HEK293 (cell line): ENCODE results near the gene LRRC49.

Source experiments
- CTCF ChIA-PET: fragments of 350-600 bp; formaldehyde crosslinking; extraction: SDS; loops from one replicate; lab custom pipeline; 2021; ENCODE audit warnings: antibody characterized with exemption; lab: Yijun Ruan, JAX
- POLR2A ChIA-PET: fragments of 300-600 bp; formaldehyde crosslinking; extraction: SDS; loops from one replicate; lab custom pipeline; 2020; ENCODE audit warnings: antibody characterized with exemption, inconsistent platforms; lab: Yijun Ruan, JAX
- H3K27ac ChIP-seq: fragments of 200-500 bp; sonication (Bioruptor generic); 2 replicates; pipeline ENCODE4 v1.5.1; 2014; ENCODE audit warnings: low read depth, low read length, control low read depth, inconsistent platforms; ENCODE audit errors: extremely low read depth
- H3K36me3 ChIP-seq, 2 experiments: fragments of 200-500 bp in 1 of 2; sonication (Bioruptor generic) in 1 of 2; 1 replicate in 1 of 2; 2 replicates in 1 of 2; pipeline ENCODE4 v1.5.1; 2014 to 2017; ENCODE audit warnings: inconsistent platforms in 2 of 2, low read length in 2 of 2; ENCODE audit not compliant: control insufficient read depth in 2 of 2, insufficient read depth in 1 of 2
- H3K4me1 ChIP-seq: fragments of 200-500 bp; sonication (Bioruptor generic); 2 replicates; pipeline ENCODE4 v1.5.1; 2014; ENCODE audit warnings: mild to moderate bottlenecking, low read length, inconsistent platforms; ENCODE audit not compliant: control insufficient read depth, insufficient read depth
- H3K4me3 ChIP-seq: 2 replicates; pipeline ENCODE4 v1.5.1; 2011; ENCODE audit warnings: low read depth, mild to moderate bottlenecking, control low read depth, low read length, moderate library complexity
- H3K9me3 ChIP-seq: fragments of 200-500 bp; sonication (Bioruptor generic); 2 replicates; pipeline ENCODE4 v1.5.1; 2014; ENCODE audit warnings: low read depth, low read length, inconsistent platforms; ENCODE audit not compliant: control insufficient read depth, insufficient read depth
- EGR2 ChIP-seq: fragments of 450-650 bp; formaldehyde crosslinking; IDR thresholded peaks from 2 replicates; pipeline ENCODE4 v1.5.1; 2016; ENCODE audit warnings: low read depth, missing biosample characterization, missing genetic modification characterization
- PBX3 ChIP-seq: sonication (generic); formaldehyde crosslinking; IDR thresholded peaks from 2 replicates; pipeline ENCODE4 v1.8.1; 2022; ENCODE audit warnings: mild to moderate bottlenecking, moderate library complexity, missing genetic modification reagents
- SP2 ChIP-seq: fragments of 450-650 bp; formaldehyde crosslinking; IDR thresholded peaks from 2 replicates; pipeline ENCODE4 v1.5.1; 2016; ENCODE audit warnings: missing biosample characterization, missing genetic modification characterization
- SP7 ChIP-seq: fragments of 450-650 bp; formaldehyde crosslinking; IDR thresholded peaks from 2 replicates; pipeline ENCODE4 v1.5.1; 2016; ENCODE audit warnings: missing biosample characterization, missing genetic modification characterization
- YY1 ChIP-seq: fragments of 450-650 bp; formaldehyde crosslinking; IDR thresholded peaks from 2 replicates; pipeline ENCODE4 v1.5.1; 2018; ENCODE audit warnings: missing biosample characterization, missing genetic modification characterization
- ZNF121 ChIP-seq: fragments of 450-650 bp; formaldehyde crosslinking; IDR thresholded peaks from 2 replicates; pipeline ENCODE4 v1.5.1; 2016; ENCODE audit warnings: missing biosample characterization, missing genetic modification characterization
- ZNF133 ChIP-seq: fragments of 450-650 bp; formaldehyde crosslinking; IDR thresholded peaks from 2 replicates; pipeline ENCODE4 v1.5.1; 2016; ENCODE audit warnings: missing biosample characterization, missing genetic modification characterization
- ZNF211 ChIP-seq: fragments of 450-650 bp; formaldehyde crosslinking; IDR thresholded peaks from 2 replicates; pipeline ENCODE4 v1.5.1; 2016; ENCODE audit warnings: low read depth, missing biosample characterization, missing genetic modification characterization
- ZNF280C ChIP-seq: fragments of 450-650 bp; formaldehyde crosslinking; IDR thresholded peaks from 2 replicates; pipeline ENCODE4 v1.5.1; 2016; ENCODE audit warnings: missing biosample characterization, missing genetic modification characterization
- ZNF544 ChIP-seq: fragments of 450-650 bp; formaldehyde crosslinking; IDR thresholded peaks from 2 replicates; pipeline ENCODE4 v1.5.0; 2017; ENCODE audit warnings: missing biosample characterization, missing genetic modification characterization
- ZNF548 ChIP-seq: fragments of 450-650 bp; formaldehyde crosslinking; IDR thresholded peaks from 2 replicates; pipeline ENCODE4 v1.5.1; 2016; ENCODE audit warnings: missing biosample characterization, missing genetic modification characterization
- ZNF639 ChIP-seq: fragments of 450-650 bp; formaldehyde crosslinking; IDR thresholded peaks from 2 replicates; pipeline ENCODE4 v1.5.1; 2016; ENCODE audit warnings: missing biosample characterization, missing genetic modification characterization
- ZNF692 ChIP-seq: fragments of 450-650 bp; formaldehyde crosslinking; IDR thresholded peaks from 2 replicates; pipeline ENCODE4 v1.5.1; 2016; ENCODE audit warnings: missing biosample characterization, missing genetic modification characterization
- ZNF701 ChIP-seq: fragments of 450-650 bp; formaldehyde crosslinking; IDR thresholded peaks from 2 replicates; pipeline ENCODE4 v1.5.1; 2016; ENCODE audit warnings: missing biosample characterization, missing genetic modification characterization
- ZSCAN30 ChIP-seq: fragments of 450-650 bp; IDR thresholded peaks from 2 replicates; pipeline ENCODE4 v1.5.1; 2018; ENCODE audit warnings: missing biosample characterization, mild to moderate bottlenecking, missing genetic modification characterization, moderate library complexity

Gene LRRC49

GRCh38 chr15:70880781-70881180, 11.8 kb upstream of the LRRC49 start:
- Histone ChIP-seq H3K4me3 (no peak overlapping the region), H3K36me3 (peaks cover 0 to 11% of the 10 kb centered on the region in 2 experiments; a peak in 1 of 3 replicates), H3K27ac (no peak overlapping the region)
- TF ChIP-seq ZNF133 (tag by site-specific recombination), result no peak
- no peak for TF ChIP-seq ZNF280C
- TF ChIP-seq ZSCAN30, result no peak
- no peak for TF ChIP-seq PBX3 (CRISPR knock-in tag)
- TF ChIP-seq SP7 (tag by site-specific recombination), result no peak
- TF ChIP-seq YY1 (tag by site-specific recombination), result no peak
- peak; percentile 78 for TF ChIP-seq ZNF121 (tag by site-specific recombination)
- TF ChIP-seq EGR2, result no peak
- TF ChIP-seq ZNF544 (tag by site-specific recombination), result no peak
- no peak for TF ChIP-seq SP2 (tag by site-specific recombination)
- no peak for TF ChIP-seq ZNF211 (tag by site-specific recombination)
- 0 out of 2 replicates have a peak, but pooled peaks have one; percentile 34 for TF ChIP-seq ZNF692 (tag by site-specific recombination)
- no peak for TF ChIP-seq ZNF548 (tag by site-specific recombination)
- TF ChIP-seq, all 188 proteins: peak for 2
- Histone ChIP-seq H3K4me1 (no peaks in the 10 kb centered on the region), H3K9me3 (no peaks in the 10 kb centered on the region)
- ChIA-PET POLR2A (interaction anchor here (0.5 kb wide), 1 partner anchor 18 kb away, joined by 5 read pairs; no protein-coding TSS in a partner anchor), CTCF (interaction anchor here (0.9 to 5.8 kb wide), 2 partner anchors 12 to 55 kb away, joined by 7 to 23 read pairs; no protein-coding TSS in a partner anchor)

GRCh38 chr15:70882361-70882760, 10.3 kb upstream of the LRRC49 start:
- Histone ChIP-seq H3K27ac (no peak overlapping the region), H3K36me3 (peaks cover 0 to 11% of the 10 kb centered on the region in 2 experiments; a peak in 1 of 3 replicates), H3K4me1 (no peaks in the 10 kb centered on the region), H3K9me3 (no peaks in the 10 kb centered on the region), H3K4me3 (no peak overlapping the region)
- ChIA-PET POLR2A (no interaction called here), CTCF (interaction anchor here (5.8 kb wide), 1 partner anchor 57 kb away, joined by 23 read pairs; no protein-coding TSS in a partner anchor)
- TF ChIP-seq ZNF701 (tag by site-specific recombination) (no peak), ZNF639 (tag by site-specific recombination) (no peak)
